Measurements from ENCODE around the gene CD320. TPM values are rescaled to one million over a fixed set of nuclear protein-coding genes. Genes with fewer than 3 reads are reported as not detected.
A peak's percentile ranks its signal among the peaks of the same experiment; 100 is the strongest.
"Not testable (repeated sequence)": the region's sequence is repeated elsewhere in the genome, so short reads cannot be mapped to it uniquely, and the experiment has no call there.

The CD320 gene
- total RNA-seq, 2 donors from 2014 or later: 21.1 to 27.4 TPM

DNA sequence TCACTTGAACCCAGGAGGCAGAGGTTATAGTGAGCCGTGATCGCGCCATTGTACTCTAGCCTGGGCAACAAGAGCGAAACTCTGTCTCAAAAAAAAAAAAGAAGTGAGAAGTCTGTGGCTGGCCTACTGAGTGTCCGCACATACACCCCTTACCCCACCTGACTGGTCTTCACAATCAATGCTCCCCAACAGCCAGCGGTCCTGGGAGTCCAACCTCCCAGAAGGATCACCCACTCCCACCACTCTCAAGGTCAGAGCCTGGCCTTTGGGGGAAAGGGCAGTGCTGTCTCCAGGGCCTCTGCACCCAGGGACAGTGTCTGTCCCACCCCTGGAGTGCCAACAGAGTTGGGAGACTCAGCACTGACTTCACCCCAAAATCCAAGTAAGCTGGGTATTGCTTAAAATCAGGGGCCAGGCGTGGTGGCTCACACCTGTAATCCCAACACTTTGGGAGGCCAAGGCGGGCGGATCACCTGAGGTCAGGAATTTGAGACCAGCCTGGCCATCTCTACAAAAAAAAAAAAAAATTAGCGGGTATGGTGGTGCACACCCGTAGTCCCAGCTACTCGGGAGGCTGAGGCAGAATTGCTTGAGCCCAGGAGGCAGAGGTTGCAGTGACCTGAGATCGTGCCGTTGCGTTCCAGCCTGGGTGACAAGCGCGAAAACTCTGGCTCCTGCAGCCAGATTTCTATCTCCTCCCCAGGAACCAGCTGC, 2.3 kb upstream of the CD320 start:
- Mint-ChIP-seq H3K27ac (no peak overlapping the region), H3K4me3 (no peak overlapping the region), H3K4me1 (peaks cover 26% of the 10 kb centered on the region), H3K27me3 (no peaks in the 10 kb centered on the region), H3K36me3 (ENCODE audit: low read depth) (peaks cover 2% of the 10 kb centered on the region)
- ATAC-seq (no peak), DNase-seq (no peak)
- H3K9me3 ChIP-seq (ENCODE audit: control insufficient read depth, low read length, poor library complexity, severe bottlenecking): no peaks in the 10 kb centered on the region

DNA sequence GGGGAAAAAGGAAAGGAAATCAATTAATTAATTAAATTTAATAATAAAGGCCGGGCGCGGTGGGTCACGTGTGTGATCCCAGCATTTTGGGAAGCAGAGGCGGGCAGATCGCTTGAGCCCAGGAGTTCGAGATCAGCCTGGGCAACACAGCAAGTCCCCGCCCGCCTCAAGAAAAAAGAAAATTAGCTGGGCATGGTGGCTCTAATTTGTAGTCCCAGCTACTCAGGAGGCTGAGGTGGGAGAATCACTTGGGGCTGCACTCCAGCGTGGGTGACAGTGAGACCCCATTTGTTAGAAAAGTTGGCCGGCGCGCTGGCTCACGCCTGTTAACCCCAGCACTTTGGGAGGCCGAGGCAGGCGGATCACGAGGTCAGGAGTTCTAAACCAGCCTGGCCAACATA, 733 bp upstream of the CD320 start:
- H3K9me3 ChIP-seq (ENCODE audit: control insufficient read depth, low read length, poor library complexity, severe bottlenecking): no peaks in the 10 kb centered on the region
- Mint-ChIP-seq H3K4me3 (peak overlapping the region; percentile 93), H3K36me3 (ENCODE audit: low read depth) (peaks cover 2% of the 10 kb centered on the region), H3K27ac (peak overlapping the region; percentile 89), H3K27me3 (no peaks in the 10 kb centered on the region), H3K4me1 (peaks cover 27% of the 10 kb centered on the region)
- ATAC-seq (no peak), DNase-seq (no peak)

DNA sequence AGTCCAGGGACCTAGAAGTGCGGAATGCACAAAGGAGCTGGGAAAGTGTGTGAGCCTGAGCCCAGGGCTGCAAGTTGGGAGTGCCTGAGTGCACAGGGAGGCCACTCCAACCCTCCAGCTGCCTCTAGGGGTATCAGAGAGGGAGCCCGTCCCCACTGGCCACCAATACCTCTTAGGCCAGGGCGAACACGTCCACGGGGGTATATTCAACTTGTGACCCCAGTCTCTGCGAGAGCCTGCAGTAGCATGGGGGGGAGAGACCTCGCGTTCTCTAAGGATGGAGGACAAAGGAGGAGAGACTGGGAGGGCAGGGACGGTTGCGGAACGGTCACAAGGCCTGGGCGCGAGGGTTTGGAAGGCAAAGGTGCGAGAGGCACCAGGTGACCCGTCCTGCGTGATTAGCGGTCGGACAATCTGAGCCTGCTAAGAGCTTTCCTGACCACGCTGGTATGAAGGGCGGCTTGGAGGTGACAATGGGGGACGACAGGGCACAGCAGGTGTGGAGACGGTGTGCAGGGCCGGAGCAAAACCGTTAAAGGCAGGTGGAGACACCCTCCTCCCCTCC, 676 bp downstream of the CD320 start:
- Mint-ChIP-seq H3K27me3 (no peaks in the 10 kb centered on the region), H3K4me1 (peaks cover 27% of the 10 kb centered on the region), H3K36me3 (ENCODE audit: low read depth) (peaks cover 2% of the 10 kb centered on the region), H3K4me3 (peak overlapping the region; percentile 93), H3K27ac (peak overlapping the region; percentile 89)
- DNase-seq: no peak
- no peaks in the 10 kb centered on the region for H3K9me3 ChIP-seq (ENCODE audit: control insufficient read depth, low read length, poor library complexity, severe bottlenecking)
- no peak for ATAC-seq

DNA sequence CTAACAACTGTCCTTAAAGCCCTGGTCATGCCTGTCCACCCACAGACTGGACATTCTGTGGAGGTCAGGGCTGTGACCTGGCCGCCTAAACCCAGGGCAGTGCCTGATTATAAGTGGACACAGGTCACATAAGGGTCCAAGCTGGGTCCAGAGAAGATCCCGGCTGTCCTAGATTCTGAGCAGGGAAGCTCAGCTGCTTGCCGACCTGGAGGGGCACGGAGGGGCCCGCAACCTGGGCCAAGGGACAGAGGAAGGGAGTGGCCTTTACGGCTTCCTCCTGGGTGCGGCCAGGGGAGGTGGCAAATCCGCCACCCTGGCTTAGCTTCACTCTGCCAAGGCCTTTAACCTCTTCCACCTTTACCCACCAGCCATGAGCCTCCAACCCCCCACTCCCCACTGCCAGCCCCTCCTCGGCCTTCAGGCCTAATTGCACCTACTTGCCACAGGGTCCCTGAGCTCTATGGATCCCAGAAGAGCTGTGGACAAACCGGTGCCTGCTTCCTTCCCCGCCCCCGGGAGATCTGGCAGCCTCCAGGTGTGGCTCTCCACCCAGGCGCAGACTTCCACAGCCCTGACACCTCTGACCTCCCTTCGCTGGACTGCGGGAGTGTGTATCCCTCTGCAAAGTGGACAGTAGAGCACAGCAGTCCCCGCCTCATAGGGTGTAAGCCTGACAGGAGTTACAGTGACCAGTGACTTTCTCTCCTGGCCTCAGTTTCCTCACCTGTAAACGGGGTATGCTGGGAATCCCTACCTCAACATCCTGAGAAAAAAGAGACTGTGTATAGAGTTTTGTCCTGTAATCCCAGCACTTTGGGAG, 1.7 kb downstream of the CD320 start:
- H3K36me3 Mint-ChIP-seq (ENCODE audit: low read depth): peaks cover 2% of the 10 kb centered on the region
- DNase-seq: peak in 1 of 3 donors; percentile 2
- ATAC-seq: no peak
- no peaks in the 10 kb centered on the region for H3K27me3 Mint-ChIP-seq
- H3K4me3 Mint-ChIP-seq: peak overlapping the region; percentile 93
- H3K4me1 Mint-ChIP-seq: peaks cover 27% of the 10 kb centered on the region
- no peaks in the 10 kb centered on the region for H3K9me3 ChIP-seq (ENCODE audit: control insufficient read depth, low read length, poor library complexity, severe bottlenecking)
- peak overlapping the region; percentile 89 for H3K27ac Mint-ChIP-seq

DNA sequence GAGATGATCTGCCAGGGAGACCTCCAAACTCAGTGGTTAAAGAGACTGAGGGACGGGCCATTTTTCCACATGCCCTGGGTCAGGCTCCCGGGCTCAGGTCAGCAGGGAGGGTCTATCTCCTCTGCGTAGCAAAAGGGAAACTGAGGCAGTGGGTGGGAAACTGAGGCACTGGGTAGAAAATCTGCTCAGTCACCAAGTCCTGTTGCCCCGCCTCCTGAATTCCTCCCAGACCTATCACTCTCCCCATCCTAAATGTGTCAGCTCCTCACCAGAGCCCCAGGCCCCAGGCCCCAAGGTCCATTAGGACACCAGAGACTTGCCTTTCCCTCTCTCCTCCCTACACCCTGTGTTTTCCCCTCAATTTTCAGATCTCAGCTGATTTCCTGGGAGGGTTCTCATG, 2.4 kb downstream of the CD320 start:
- H3K4me3 Mint-ChIP-seq: no peak overlapping the region
- peak overlapping the region; percentile 89 for H3K27ac Mint-ChIP-seq
- H3K9me3 ChIP-seq (ENCODE audit: control insufficient read depth, low read length, poor library complexity, severe bottlenecking): no peaks in the 10 kb centered on the region
- H3K4me1 Mint-ChIP-seq: peaks cover 27% of the 10 kb centered on the region
- DNase-seq (peak in 1 of 3 donors; percentile 2), ATAC-seq (no peak)
- H3K27me3 Mint-ChIP-seq: no peaks in the 10 kb centered on the region
- H3K36me3 Mint-ChIP-seq (ENCODE audit: low read depth): peaks cover 2% of the 10 kb centered on the region

DNA sequence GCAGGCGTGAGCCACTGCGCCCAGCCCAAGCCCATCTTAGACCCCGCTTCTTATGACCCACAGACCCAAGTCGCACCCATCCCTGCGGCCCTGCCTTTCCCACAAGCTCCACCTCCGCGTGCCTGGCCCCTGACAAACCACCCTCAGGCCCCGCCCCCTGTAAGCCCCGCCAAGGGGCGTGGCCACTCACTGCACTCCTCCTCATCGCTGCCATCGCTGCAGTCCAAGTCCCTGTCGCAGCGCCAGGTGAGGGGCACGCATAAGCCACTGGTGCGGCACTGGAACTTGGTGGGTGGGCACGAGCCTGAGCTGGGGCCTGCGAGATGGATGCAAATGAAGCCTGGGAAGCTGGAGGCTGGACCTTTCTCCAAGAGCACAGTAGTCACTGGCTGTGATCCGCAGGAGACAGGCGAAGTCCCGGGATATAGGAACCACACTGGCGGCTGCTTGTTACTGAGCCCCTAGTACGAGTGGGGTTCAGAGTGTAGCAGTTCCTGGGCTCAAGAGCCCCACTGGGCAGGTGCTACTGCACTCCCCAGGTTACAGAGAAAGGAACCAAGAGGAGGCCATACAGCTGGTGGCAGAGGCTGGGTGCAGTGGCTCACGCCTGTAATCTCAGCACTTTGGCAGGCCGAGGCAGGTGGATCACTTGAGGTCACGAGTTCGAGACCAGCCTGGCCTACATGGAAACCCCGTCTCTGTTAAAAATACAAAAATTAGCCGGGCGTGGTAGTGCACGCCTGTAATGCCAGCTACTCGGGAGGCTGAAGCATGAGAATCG, 3.1 kb downstream of the CD320 start:
- peaks cover 27% of the 10 kb centered on the region for H3K4me1 Mint-ChIP-seq
- H3K4me3 Mint-ChIP-seq: peak overlapping the region; percentile 52
- no peaks in the 10 kb centered on the region for H3K9me3 ChIP-seq (ENCODE audit: control insufficient read depth, low read length, poor library complexity, severe bottlenecking)
- peak in 2 of 3 donors; percentile 4 to 26 for DNase-seq
- no peaks in the 10 kb centered on the region for H3K27me3 Mint-ChIP-seq
- no peak for ATAC-seq
- H3K27ac Mint-ChIP-seq: no peak overlapping the region
- H3K36me3 Mint-ChIP-seq (ENCODE audit: low read depth): peaks cover 2% of the 10 kb centered on the region

DNA sequence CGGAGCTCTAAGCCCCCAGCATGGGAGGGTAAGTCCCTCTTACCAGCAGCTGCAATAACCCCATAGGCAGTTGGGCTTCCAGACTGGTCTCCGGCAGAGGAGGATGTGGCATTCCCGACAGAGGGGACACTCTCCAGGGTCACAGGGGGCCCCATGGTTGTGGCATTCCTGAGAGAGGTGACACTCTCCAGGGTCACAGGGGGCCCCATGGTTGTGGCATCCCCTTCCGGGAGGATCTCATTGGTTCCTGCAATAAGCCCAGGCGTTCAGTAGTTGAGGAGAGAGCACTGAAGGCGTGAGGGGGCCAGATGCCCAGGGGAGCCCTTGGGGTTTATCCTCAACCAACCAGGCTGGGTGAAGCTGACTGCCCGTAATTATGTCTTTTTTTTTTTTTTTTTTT, 5.4 kb downstream of the CD320 start:
- H3K27ac Mint-ChIP-seq: no peak overlapping the region
- ATAC-seq: no peak
- H3K36me3 Mint-ChIP-seq (ENCODE audit: low read depth): no peaks in the 10 kb centered on the region
- H3K27me3 Mint-ChIP-seq: no peaks in the 10 kb centered on the region
- H3K4me1 Mint-ChIP-seq: peaks cover 19% of the 10 kb centered on the region
- no peak for DNase-seq
- no peaks in the 10 kb centered on the region for H3K9me3 ChIP-seq (ENCODE audit: control insufficient read depth, low read length, poor library complexity, severe bottlenecking)
- no peak overlapping the region for H3K4me3 Mint-ChIP-seq

DNA sequence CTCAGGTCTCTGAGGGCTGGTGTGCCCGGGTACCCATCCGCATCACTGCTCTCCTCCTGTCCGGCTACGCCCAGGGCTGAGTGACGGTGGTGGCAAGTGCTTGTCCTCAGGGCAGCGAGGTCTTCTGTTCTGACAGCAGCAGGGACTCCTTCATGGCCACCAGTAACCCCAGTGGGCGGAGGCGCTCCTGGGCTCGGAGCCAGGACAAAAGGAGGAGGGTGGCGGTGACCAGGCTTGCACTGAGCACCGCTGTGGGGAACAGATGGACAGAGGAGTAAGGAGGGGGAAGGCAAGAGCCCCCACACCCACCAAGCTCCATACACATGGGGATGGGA, 5.8 kb downstream of the CD320 start:
- no peak for ATAC-seq
- no peak overlapping the region for H3K4me3 Mint-ChIP-seq
- DNase-seq: no peak
- H3K9me3 ChIP-seq (ENCODE audit: control insufficient read depth, low read length, poor library complexity, severe bottlenecking): no peaks in the 10 kb centered on the region
- H3K27me3 Mint-ChIP-seq: no peaks in the 10 kb centered on the region
- no peak overlapping the region for H3K27ac Mint-ChIP-seq
- H3K36me3 Mint-ChIP-seq (ENCODE audit: low read depth): no peaks in the 10 kb centered on the region
- H3K4me1 Mint-ChIP-seq: peaks cover 15% of the 10 kb centered on the region

DNA sequence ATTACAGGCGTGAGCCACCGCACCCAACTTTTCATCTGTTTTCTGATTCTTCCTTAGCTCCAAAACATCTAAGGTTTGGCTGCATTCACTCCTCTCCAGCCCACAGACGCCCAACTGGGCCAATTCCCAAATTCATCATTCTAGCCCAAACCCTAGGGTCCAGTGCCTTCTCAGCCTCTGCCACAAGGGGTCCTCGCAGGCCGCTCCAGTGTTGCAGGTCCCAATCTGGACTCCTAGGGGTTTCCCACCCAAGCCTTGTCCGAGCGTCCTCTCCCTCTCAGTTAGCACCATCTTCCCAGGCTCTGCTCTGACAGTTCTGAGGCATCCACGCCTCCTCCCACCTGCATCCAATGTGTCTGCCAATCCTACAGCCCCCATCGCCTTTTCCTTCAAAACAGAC, 16.8 kb downstream of the CD320 start:
- not testable (repeated sequence) for H3K36me3 Mint-ChIP-seq (ENCODE audit: low read depth); H3K27me3 Mint-ChIP-seq; H3K4me1 Mint-ChIP-seq; H3K4me3 Mint-ChIP-seq; H3K9me3 ChIP-seq (ENCODE audit: control insufficient read depth, low read length, poor library complexity, severe bottlenecking); DNase-seq; H3K27ac Mint-ChIP-seq
- ATAC-seq: peak; percentile 69

DNA sequence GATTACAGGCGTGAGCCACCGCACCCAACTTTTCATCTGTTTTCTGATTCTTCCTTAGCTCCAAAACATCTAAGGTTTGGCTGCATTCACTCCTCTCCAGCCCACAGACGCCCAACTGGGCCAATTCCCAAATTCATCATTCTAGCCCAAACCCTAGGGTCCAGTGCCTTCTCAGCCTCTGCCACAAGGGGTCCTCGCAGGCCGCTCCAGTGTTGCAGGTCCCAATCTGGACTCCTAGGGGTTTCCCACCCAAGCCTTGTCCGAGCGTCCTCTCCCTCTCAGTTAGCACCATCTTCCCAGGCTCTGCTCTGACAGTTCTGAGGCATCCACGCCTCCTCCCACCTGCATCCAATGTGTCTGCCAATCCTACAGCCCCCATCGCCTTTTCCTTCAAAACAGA, 31.6 kb downstream of the CD320 start:
- not testable (repeated sequence) for H3K27ac Mint-ChIP-seq; DNase-seq; H3K4me1 Mint-ChIP-seq; H3K27me3 Mint-ChIP-seq; H3K4me3 Mint-ChIP-seq; H3K9me3 ChIP-seq (ENCODE audit: control insufficient read depth, low read length, poor library complexity, severe bottlenecking); H3K36me3 Mint-ChIP-seq (ENCODE audit: low read depth)
- ATAC-seq: peak; percentile 59

DNA sequence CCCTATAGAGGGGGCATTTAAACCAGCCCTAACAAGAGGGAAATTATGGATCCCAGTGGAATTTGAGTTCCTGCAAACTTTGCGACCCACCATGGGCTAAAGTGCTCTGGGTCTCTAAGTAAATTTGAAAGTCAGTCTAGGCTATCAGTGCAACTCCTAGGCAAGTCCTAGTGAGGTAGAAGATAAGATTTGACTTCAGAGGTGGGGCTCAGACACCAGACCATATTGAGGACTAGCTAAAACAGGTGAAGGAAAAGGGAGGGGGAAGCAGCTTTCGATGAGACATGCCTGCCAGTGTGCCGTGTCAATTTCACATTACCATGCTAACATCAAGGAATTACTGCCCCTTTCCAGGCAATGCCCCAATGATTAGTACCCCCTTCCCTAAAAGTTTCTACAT, 38.4 kb downstream of the CD320 start:
- Mint-ChIP-seq H3K36me3 (ENCODE audit: low read depth) (no peaks in the 10 kb centered on the region), H3K27me3 (no peaks in the 10 kb centered on the region), H3K4me1 (peaks cover 12% of the 10 kb centered on the region), H3K4me3 (peak overlapping the region; percentile 94), H3K27ac (peak overlapping the region; percentile 97)
- ATAC-seq: no peak
- no peak for DNase-seq
- H3K9me3 ChIP-seq (ENCODE audit: control insufficient read depth, low read length, poor library complexity, severe bottlenecking): no peaks in the 10 kb centered on the region

DNA sequence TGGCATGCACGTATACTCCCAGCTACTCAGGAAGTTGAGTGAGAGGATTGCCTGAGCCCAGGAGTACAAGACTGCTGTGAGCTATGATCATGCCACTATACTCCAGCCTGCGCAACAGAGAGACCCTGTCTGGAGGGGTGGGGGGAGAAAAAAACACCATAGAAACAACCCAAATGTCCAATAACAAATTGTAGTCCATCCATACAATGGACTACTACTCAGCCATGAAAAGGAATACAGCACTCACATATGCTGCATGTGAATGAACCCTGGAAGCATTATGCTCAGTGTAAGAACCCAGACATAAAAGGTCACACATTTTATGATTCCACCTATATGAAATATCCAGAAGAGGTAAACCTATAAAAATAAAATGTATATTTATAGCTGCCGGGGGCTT, 42.3 kb downstream of the CD320 start:
- H3K36me3 Mint-ChIP-seq (ENCODE audit: low read depth): no peaks in the 10 kb centered on the region
- DNase-seq: no peak
- H3K27me3 Mint-ChIP-seq: no peaks in the 10 kb centered on the region
- H3K27ac Mint-ChIP-seq: no peak overlapping the region
- H3K4me3 Mint-ChIP-seq: no peak overlapping the region
- ATAC-seq: no peak
- peaks cover 12% of the 10 kb centered on the region for H3K4me1 Mint-ChIP-seq
- no peaks in the 10 kb centered on the region for H3K9me3 ChIP-seq (ENCODE audit: control insufficient read depth, low read length, poor library complexity, severe bottlenecking)

DNA sequence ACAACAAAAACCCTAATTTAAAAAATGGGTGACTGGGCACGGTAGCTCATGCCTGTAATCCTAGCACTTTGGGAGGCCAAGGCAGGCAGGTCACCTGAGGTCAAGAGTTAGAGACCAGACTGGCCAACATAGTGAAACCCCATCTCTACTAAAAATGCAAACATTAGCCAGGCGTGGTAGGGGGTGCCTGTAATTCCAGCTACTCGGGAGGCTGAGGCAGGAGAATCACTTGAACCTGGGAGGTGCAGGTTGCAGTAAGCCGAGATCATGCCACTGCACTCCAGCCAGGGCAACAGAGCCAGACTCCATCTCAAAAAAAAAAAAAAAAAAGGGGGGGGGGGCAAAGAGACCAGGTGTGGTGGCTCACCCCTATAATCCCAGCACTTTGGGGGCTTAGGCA, 43.9 kb downstream of the CD320 start:
- H3K9me3 ChIP-seq (ENCODE audit: control insufficient read depth, low read length, poor library complexity, severe bottlenecking); H3K27me3 Mint-ChIP-seq; DNase-seq; ATAC-seq; H3K4me3 Mint-ChIP-seq; H3K36me3 Mint-ChIP-seq (ENCODE audit: low read depth): not testable (repeated sequence)
- H3K27ac Mint-ChIP-seq: peak overlapping the region; percentile 32
- H3K4me1 Mint-ChIP-seq: peaks cover 12% of the 10 kb centered on the region
